HG02970 (cell line): ENCODE results near the gene OARD1.
"Not testable (repeated sequence)": the region's sequence is repeated elsewhere in the genome, so short reads cannot be mapped to it uniquely, and the experiment has no call there.

ENCODE experiments used
- ATAC-seq: cut with Tn5 transposase; IDR thresholded peaks from one replicate; pipeline ENCODE4 v1.9.1; 2021; ENCODE audit warnings: mild to moderate bottlenecking, moderate library complexity, moderate number of reproducible peaks; ENCODE audit not compliant: unreplicated experiment, low FRiP score

The OARD1 gene, protein sequence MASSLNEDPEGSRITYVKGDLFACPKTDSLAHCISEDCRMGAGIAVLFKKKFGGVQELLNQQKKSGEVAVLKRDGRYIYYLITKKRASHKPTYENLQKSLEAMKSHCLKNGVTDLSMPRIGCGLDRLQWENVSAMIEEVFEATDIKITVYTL

GRCh38 chr6:41071923-41072835, at the start of gene OARD1:
TSS of gene OARD1 (minus strand) at chr6:41072356. CDS start at chr6:41071634, 722 bp downstream.
- ATAC-seq: peak; percentile 59

DNA sequence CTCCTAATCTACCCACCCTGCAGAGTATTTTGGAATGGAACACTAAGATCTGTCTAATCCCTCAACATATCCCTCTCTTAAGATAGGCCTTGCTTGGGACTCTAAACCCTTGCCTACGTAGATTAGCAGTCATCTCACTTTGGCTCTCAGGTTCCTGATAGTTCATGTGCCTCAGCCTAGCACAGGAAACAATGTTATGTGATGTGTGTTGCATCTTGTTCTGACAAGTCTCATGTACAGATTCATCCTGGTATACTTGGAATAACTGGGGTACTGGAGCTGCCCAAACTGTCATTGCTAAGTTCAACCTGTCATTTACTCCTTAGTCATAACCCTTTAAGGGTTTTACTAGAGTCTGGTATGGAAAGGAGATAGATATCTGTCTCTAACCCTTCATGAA, 47.9 kb upstream of the OARD1 start:
- ATAC-seq: no peak

DNA sequence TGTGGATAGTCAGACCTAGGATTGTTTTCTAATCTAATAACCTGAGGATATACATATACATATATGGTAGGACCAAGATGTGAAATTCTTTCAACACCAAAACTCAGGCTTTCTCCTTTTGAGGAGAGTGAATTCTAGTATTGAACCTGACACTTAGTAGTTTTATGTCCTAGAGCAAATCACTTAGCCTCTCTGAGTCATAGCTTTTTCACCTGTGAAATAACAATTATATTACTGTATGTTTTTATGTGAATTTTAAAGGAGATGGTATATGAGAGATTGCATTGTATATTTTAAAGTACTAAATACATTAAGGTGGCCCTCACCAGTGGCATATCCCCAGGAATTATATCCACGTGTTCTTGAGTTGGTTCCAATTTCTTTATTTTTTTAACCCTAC, 47.4 kb upstream of the OARD1 start:
- no peak for ATAC-seq

- ATAC-seq: not testable (repeated sequence)
Observed at GRCh38 chr6:41115027-41115426, 42.9 kb upstream of the OARD1 start.

DNA sequence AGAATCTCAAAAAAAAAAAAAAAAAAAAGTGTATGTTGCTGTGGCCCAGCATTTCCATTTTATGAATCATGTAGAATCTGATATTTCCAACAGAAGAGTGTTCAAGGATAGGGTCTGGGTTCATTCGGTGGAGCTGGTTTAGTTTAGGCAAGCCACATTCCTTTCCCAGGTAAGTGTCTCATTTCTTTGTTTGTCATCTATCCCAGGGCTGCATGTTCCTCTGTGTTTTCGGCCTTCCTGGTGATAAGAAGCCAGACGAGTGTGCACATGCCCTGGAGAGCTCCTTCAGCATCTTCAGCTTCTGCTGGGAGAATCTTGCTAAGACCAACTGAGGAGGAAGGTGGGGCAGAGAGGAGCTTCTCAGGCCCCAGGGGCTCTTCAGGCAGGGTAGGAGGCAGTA, 38.9 kb upstream of the OARD1 start:
- ATAC-seq: no peak

DNA sequence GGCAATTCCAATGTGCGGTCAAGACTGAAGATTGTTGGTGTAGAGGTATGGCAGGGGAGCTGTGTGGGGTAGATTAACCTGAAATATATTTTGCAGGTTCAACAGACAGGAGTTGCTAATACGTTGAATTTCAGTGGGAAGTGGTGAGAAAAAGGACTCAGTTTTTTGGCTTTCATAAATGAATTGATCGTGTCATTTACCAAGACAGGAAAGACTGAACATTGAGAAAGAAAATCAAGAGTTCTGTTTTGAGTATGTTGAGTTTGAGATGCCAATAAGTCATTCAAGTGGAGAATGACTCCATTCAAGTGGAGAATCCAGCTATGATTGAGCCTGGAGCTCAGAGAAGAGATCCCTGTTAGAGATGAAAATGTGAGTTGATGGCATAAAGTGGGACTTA, 31.7 kb upstream of the OARD1 start:
- ATAC-seq: no peak

DNA sequence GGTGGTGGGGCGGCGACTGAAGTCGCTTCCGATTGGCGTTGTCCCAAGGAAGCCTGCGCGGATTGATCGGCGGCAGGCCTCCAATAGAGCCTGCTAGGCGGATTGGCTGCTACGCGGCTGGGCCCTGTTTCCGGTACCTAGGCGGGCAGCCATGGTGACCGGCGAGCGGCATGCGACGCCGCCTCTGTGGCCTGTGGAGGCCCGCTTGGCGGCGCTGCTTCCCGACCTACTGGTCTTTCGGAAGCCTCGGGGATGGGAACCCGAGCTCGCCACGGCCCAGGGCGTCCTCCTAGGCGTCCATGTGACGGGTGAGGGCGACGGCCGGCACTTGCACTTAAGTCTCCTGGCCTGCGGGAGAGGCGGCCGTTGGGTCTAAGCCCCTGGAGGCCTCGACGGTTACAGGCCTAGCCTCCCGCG, 28.7 kb upstream of the OARD1 start:
- ATAC-seq: no peak

GRCh38 chr6:41098366-41098765, 26.2 kb upstream of the OARD1 start:
- no peak for ATAC-seq

DNA sequence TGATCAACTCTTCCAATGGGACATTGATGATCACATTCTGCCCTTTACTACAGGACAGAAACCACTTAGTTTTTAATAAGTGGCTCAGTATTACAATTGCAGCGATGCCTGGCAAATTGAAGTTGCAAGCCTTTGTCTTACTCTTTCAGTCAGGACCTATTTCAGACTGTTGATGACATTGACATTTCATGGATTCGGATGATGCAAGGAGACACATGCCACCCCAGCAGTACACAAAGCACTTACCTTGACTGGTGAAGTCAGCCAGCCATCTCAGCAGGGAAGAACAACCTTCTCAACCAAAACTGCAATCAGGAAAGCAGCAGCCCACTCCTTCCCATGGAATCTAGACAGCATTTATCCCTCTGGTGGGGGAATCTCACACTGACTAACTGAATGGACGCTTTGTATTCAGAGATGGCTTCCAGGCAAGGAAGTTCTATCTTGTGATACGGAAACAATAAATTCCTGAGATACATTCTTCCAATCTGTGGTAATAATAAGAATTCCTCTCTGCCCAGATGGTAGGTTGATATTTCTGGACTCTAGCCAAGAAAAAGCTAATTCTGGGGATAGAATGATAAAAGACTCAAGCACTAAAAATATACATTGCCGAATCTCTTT, 25.4 kb upstream of the OARD1 start:
- no peak for ATAC-seq

DNA sequence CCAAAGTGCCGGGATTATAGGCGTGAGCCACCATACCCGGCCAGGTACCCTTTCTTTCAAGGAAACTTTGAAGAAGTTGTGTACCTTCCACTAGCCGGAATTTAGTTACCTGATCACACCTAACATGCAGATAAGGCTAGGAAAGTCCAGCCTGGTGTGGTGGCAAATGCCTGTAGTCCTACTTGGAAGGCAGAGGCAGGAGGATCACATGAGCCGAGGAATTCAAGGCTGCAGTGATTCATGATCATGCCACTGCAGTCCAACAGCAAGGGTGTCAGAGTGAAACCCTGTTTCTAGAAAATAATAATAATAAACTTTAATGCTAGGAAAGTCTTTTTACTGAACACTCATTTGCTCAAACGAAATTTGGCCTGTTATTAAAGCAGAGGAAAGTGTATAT, 21.6 kb upstream of the OARD1 start:
- no peak for ATAC-seq

- ATAC-seq: no peak
Observed at GRCh38 chr6:41092421-41093140, 20.4 kb upstream of the OARD1 start.

GRCh38 chr6:41090841-41091761, 18.9 kb upstream of the OARD1 start:
- ATAC-seq: no peak

DNA sequence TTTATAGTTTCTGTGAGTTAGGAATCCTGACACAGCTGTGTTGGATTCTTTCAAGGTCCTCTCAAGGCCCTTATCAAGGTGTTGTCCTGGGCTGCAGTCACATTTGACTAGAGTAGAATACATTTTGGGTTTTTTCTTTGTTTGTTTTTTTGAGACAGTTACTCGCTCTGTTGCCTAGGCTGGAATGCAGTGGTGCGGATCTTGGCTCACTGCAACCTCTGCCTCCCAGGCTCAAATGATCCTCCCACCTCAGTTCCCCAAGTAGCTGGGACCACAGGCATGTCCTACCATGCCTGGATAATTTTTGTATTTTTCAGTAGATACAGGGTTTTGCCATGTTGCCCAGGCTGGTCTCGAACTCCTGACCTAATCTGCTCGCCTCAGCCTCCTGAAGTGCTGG, 16.3 kb upstream of the OARD1 start:
- no peak for ATAC-seq

DNA sequence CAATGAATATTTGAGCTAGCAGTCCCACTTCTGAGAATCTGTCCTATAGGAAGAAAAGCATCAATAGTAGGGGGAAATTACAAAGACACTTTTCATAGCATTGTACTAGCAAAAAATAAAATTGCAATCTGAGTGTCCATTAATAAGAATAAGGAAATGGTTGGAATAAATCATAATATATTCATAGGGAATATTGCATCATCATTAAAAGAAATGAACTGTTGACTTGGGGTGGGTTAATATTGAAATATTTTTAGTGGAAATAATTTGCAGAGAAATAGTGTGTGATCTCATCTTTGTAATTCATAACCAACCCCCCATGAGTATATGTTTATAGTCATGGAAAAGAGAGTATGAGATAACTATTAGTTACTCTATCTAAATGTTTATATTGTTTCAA, 13.0 kb upstream of the OARD1 start:
- ATAC-seq: no peak

DNA sequence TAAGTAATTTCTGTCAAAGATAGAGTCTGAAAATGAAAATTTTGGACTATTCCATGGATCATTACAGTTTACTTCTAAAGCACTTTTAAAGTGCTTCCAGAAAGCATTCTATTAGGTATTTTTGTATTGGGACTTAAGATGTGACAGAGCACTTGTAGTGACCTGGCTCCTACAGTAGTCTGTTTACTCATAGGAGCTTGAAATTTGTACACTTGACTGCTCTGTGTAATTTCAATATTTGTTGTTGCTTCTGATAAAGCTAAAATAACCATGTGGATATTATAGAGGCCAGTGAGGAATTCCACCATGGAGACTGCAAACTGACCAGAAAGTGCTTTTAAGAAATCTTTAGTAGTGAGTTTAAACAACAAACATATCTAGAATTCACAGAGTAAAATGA, 10.9 kb upstream of the OARD1 start:
- no peak for ATAC-seq

GRCh38 chr6:41080621-41081020, 8.5 kb upstream of the OARD1 start:
- ATAC-seq: no peak

GRCh38 chr6:41079080-41079479, 6.9 kb upstream of the OARD1 start:
- no peak for ATAC-seq

- ATAC-seq: no peak
Observed at GRCh38 chr6:41078101-41078500, 5.9 kb upstream of the OARD1 start.

DNA sequence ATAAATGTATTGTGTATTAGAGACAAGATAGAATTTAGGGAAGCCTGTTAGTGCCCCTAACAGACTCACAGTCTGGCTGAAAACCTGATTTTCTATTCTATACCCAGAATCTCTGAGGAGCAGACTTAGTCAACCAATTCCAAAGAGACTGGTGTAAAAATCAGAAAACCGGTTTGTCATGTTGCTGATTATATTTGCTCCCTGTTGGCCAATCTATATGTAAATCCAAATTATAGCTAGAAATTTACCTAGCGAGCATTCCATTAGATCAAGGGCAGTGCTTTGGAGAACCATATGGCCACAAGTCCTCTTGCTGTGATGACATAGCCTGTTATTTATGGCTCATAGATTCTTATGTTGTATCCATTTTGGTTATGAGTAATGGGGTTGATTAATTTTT, 5.4 kb upstream of the OARD1 start:
- ATAC-seq: no peak
